ENCODE data around the gene CCDC70.
A peak's percentile ranks its signal among the peaks of the same experiment; 100 is the strongest.

The CCDC70 gene

DNA sequence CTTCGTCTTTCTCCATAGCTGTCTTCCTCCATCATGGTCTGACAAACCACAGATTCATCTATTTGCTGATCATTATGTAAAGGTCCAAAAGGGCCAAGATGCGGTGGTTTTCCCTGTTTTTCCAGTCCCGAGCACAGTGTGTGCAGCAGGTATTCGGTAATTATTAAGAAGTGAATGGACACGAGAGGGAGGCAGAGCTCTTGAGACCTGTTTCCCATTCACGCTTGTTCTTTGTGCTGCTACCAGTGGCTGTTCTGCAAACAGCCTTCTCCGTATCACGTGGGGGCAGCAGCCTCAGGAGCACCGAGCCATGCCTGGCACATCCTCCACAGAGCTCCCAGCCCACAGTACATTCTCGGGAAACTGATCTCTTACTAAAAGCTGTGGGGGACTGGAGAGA lies 50.3 kb downstream of the CCDC70 start:
- no peak for DNase-seq

DNA sequence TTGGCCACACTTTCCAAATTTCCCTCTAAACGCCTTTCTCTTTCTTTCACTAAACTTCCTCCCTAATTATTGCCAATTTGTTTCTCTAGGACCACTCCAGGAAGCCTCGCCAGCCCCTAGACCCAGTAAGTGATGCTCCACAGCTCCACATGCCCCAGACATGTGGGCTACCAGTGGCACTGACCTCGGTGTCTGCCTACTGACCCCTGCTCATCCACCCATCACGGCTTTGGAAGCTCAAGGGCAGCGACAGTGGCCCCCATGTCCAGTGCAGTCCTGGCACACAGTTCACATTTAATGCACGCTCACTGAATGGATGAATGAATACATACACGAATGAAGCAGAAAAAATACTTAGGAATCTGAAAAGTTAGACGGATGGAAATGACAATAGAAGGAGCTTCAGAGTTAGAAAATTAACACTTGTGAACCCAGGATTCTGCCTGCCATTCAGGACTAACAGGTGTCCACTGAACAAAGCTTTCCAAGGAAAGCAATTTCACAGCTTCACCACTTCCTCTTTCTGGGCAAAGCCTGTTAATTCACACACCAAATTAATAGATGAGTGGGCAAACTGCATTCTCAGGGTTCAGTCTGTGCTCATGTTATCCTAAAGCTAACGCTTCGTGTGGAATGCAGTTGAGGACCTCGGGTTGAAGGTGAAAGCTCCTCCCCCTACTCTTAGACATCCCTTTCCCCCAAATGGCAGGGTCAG lies 50.9 kb downstream of the CCDC70 start:
- peak; percentile 45 for DNase-seq

- peak; percentile 44 for DNase-seq
These were observed 51.8 kb downstream of the CCDC70 start for GRCh38 chr13:51913421-51914136.

DNA sequence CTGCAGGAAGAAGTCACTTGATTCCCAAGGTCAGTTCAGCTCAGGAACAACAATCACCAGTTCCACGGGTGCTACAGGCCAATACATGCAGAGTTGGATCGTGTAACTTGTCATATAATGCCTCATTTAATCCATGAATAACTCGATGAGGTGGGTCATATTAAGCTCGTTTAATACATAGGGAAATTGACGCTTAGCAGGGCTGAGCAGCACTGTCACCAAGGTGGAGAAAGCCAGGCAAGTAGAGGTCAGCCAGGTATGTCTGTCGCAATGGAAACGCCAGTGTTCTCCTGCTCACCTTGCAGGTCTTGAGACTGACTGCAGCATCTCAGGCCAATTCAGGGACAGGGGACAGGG lies 52.3 kb downstream of the CCDC70 start:
- no peak for DNase-seq
